A549 (cell line): ENCODE data around the gene IFI6.

Experiments used
- BHLHE40 ChIP-seq: IDR thresholded peaks from 2 replicates; pipeline ENCODE4 v1.6.1; 2012; ENCODE audit warnings: low read depth, low read length, inconsistent platforms
- CEBPB ChIP-seq, 2 experiments: fragments of >200 bp in 1 of 2; sonication (Bioruptor Twin) in 1 of 2; formaldehyde crosslinking in 1 of 2; IDR thresholded peaks; 2 replicates each; pipeline ENCODE4 v1.6.1; 2012 to 2016
- JUN ChIP-seq, 2 experiments: fragments of >200 bp; sonication (Bioruptor Twin); formaldehyde crosslinking; IDR thresholded peaks; 2 replicates in 1 of 2; 3 replicates in 1 of 2; pipeline ENCODE4 v1.6.1; 2016 to 2017
- MAZ ChIP-seq: fragments of 150-350 bp; IDR thresholded peaks from 2 replicates; pipeline ENCODE4 v1.6.1; 2014; ENCODE audit warnings: antibody characterized with exemption, low read depth, low read length, borderline replicate concordance
- POLR2A ChIP-seq: IDR thresholded peaks from 2 replicates; pipeline ENCODE4 v1.6.1; 2012; ENCODE audit warnings: mild to moderate bottlenecking, low read length
- RAD21 ChIP-seq, 2 experiments: fragments of >200 bp in 1 of 2; sonication (Bioruptor Twin) in 1 of 2; formaldehyde crosslinking in 1 of 2; IDR thresholded peaks in 1 of 2; conservative IDR thresholded peaks in 1 of 2; 2 replicates in 1 of 2; 3 replicates in 1 of 2; pipeline ENCODE4 v1.6.1; 2012 to 2018; ENCODE audit warnings: inconsistent platforms in 1 of 2
- RARB ChIP-seq: fragments of 250-450 bp; sonication (Bioruptor Pico); IDR thresholded peaks from 2 replicates; pipeline ENCODE4 v1.8.0; 2021; ENCODE audit warnings: mild to moderate bottlenecking, moderate library complexity
- RFX5 ChIP-seq: fragments of 450-650 bp; IDR thresholded peaks from 2 replicates; pipeline ENCODE4 v1.7.1; 2014; ENCODE audit warnings: antibody characterized with exemption, mild to moderate bottlenecking, moderate library complexity
- TP53 ChIP-seq: fragments of 250-450 bp; sonication (Bioruptor Pico); IDR thresholded peaks from 2 replicates; pipeline ENCODE4 v1.5.0; 2021; ENCODE audit warnings: mild to moderate bottlenecking, moderate library complexity
- ZFP36 ChIP-seq: fragments of 450-650 bp; IDR thresholded peaks from 2 replicates; pipeline ENCODE4 v1.6.1; 2014; ENCODE audit warnings: borderline replicate concordance; ENCODE audit not compliant: partially characterized antibody
- ZSCAN20 ChIP-seq: fragments of 250-450 bp; sonication (Bioruptor Pico); IDR thresholded peaks from 2 replicates; pipeline ENCODE4 v1.8.0; 2022; ENCODE audit warnings: mild to moderate bottlenecking, moderate library complexity
- TF ChIP-seq, protein P1 (sequence below): fragments of >200 bp; sonication (Bioruptor Twin); formaldehyde crosslinking; IDR thresholded peaks from 3 replicates; pipeline ENCODE4 v1.5.1; 2016
- TF ChIP-seq, protein P2 (sequence below): IDR thresholded peaks from 2 replicates; pipeline ENCODE4 v1.6.1; 2012
- TF ChIP-seq, protein P3 (sequence below): fragments of 200-600 bp; sonication (generic); IDR thresholded peaks from 2 replicates; pipeline ENCODE4 v1.6.1; 2016; ENCODE audit warnings: antibody characterized with exemption, mild to moderate bottlenecking, moderate library complexity

DNA sequence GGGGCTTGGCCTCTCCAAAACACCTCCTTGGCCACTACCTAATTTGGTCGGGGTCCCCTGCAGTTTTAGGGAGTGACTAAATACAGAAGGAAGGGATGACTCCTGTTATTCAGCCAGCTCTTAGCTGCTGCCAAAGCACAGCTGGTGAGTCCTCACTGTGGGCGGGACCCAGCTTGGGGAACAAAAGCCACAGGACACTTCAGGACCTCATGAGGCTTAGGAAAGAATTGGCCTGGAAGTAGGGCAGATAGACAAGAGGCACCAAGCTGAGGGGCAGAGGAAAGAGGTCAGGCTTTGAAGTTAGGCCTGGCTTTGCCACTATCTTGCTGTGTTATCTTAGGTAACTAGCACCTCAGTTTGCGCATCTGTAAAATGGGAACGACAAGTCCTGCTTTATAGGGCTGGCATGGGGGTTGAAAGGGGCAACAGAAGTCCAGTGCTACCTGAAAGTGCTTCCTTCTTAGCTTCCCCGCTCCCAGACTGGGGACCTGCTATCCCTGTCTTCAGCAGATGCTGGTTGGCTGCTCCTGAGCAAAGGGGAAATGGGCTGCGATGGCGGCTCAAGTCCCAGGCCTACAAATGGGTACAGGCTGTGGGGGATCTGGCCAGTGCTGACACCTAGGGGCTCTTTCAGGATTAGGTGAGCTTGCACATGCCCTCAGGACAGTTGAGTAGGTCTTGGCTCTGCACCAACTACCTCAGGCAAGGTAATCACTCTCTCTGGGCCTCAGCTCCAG lies 15.7 kb downstream of the IFI6 start:
- TF ChIP-seq, protein P1, sequence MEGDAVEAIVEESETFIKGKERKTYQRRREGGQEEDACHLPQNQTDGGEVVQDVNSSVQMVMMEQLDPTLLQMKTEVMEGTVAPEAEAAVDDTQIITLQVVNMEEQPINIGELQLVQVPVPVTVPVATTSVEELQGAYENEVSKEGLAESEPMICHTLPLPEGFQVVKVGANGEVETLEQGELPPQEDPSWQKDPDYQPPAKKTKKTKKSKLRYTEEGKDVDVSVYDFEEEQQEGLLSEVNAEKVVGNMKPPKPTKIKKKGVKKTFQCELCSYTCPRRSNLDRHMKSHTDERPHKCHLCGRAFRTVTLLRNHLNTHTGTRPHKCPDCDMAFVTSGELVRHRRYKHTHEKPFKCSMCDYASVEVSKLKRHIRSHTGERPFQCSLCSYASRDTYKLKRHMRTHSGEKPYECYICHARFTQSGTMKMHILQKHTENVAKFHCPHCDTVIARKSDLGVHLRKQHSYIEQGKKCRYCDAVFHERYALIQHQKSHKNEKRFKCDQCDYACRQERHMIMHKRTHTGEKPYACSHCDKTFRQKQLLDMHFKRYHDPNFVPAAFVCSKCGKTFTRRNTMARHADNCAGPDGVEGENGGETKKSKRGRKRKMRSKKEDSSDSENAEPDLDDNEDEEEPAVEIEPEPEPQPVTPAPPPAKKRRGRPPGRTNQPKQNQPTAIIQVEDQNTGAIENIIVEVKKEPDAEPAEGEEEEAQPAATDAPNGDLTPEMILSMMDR: no peak
- TF ChIP-seq ZSCAN20 (CRISPR knock-in tag): no peak
- TF ChIP-seq MAZ: no peak
- TF ChIP-seq TP53: no peak
- TF ChIP-seq, protein P2, sequence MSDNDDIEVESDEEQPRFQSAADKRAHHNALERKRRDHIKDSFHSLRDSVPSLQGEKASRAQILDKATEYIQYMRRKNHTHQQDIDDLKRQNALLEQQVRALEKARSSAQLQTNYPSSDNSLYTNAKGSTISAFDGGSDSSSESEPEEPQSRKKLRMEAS: no peak
- no peak for TF ChIP-seq ZFP36
- no peak for TF ChIP-seq BHLHE40
- no peak for TF ChIP-seq POLR2A
- no peak for TF ChIP-seq CEBPB (IDR thresholded peaks at IDR 0.05)
- no peak for TF ChIP-seq JUN (IDR thresholded peaks at IDR 0.05)
- no peak for TF ChIP-seq RAD21 (conservative IDR thresholded peaks at IDR 0.05 in 1 of 2, IDR thresholded peaks at IDR 0.05 in 1 of 2)
- no peak for TF ChIP-seq RARB (CRISPR knock-in tag)
- TF ChIP-seq RFX5: no peak
- TF ChIP-seq, protein P3, sequence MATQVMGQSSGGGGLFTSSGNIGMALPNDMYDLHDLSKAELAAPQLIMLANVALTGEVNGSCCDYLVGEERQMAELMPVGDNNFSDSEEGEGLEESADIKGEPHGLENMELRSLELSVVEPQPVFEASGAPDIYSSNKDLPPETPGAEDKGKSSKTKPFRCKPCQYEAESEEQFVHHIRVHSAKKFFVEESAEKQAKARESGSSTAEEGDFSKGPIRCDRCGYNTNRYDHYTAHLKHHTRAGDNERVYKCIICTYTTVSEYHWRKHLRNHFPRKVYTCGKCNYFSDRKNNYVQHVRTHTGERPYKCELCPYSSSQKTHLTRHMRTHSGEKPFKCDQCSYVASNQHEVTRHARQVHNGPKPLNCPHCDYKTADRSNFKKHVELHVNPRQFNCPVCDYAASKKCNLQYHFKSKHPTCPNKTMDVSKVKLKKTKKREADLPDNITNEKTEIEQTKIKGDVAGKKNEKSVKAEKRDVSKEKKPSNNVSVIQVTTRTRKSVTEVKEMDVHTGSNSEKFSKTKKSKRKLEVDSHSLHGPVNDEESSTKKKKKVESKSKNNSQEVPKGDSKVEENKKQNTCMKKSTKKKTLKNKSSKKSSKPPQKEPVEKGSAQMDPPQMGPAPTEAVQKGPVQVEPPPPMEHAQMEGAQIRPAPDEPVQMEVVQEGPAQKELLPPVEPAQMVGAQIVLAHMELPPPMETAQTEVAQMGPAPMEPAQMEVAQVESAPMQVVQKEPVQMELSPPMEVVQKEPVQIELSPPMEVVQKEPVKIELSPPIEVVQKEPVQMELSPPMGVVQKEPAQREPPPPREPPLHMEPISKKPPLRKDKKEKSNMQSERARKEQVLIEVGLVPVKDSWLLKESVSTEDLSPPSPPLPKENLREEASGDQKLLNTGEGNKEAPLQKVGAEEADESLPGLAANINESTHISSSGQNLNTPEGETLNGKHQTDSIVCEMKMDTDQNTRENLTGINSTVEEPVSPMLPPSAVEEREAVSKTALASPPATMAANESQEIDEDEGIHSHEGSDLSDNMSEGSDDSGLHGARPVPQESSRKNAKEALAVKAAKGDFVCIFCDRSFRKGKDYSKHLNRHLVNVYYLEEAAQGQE: no peak
